Measurements from ENCODE around the gene SLC29A1. TPM values are rescaled to one million over a fixed set of nuclear protein-coding genes. Genes with fewer than 3 reads are reported as not detected.

Gene SLC29A1
- total RNA-seq, 2 experiments from 2014 or later, result 32.7 to 33.4 TPM

GRCh38 chr6:44277763-44278162 is 54.4 kb downstream of the SLC29A1 start:
- H3K36me3 Mint-ChIP-seq (ENCODE audit: low read depth), result no peaks in the 10 kb centered on the region
- H3K27me3 Mint-ChIP-seq (ENCODE audit: low read depth), result peaks cover 49% of the 10 kb centered on the region
- no peak overlapping the region for H3K4me3 Mint-ChIP-seq
- no peaks in the 10 kb centered on the region for H3K9me3 Mint-ChIP-seq
- no peak for DNase-seq
- CTCF ChIA-PET, result interaction anchor here (3.3 kb wide), 1 partner anchor 10 kb away, joined by 20 read pairs; no protein-coding TSS in a partner anchor
- intact Hi-C loops (cut with micrococcal nuclease), result no loop called here
- no peak overlapping the region for H3K27ac Mint-ChIP-seq
- H3K4me1 Mint-ChIP-seq (ENCODE audit: low read depth), result no peaks in the 10 kb centered on the region

GRCh38 chr6:44278315-44278714 is 54.9 kb downstream of the SLC29A1 start:
- H3K4me1 Mint-ChIP-seq (ENCODE audit: low read depth), result no peaks in the 10 kb centered on the region
- H3K27ac Mint-ChIP-seq, result no peak overlapping the region
- no peaks in the 10 kb centered on the region for H3K36me3 Mint-ChIP-seq (ENCODE audit: low read depth)
- intact Hi-C loops (cut with micrococcal nuclease), result no loop called here
- H3K4me3 Mint-ChIP-seq, result no peak overlapping the region
- peaks cover 44% of the 10 kb centered on the region for H3K27me3 Mint-ChIP-seq (ENCODE audit: low read depth)
- no peaks in the 10 kb centered on the region for H3K9me3 Mint-ChIP-seq
- CTCF ChIA-PET, result interaction anchor here (3.3 kb wide), 1 partner anchor 10 kb away, joined by 20 read pairs; no protein-coding TSS in a partner anchor
- DNase-seq, result no peak

- H3K9me3 Mint-ChIP-seq, result no peaks in the 10 kb centered on the region
- DNase-seq, result no peak
- H3K36me3 Mint-ChIP-seq (ENCODE audit: low read depth), result no peaks in the 10 kb centered on the region
- H3K27me3 Mint-ChIP-seq (ENCODE audit: low read depth), result peaks cover 46% of the 10 kb centered on the region
- no peak overlapping the region for H3K4me3 Mint-ChIP-seq
- intact Hi-C loops (cut with micrococcal nuclease), result no loop called here
- CTCF ChIA-PET, result interaction anchor here (3.3 kb wide), 1 partner anchor 11 kb away, joined by 20 read pairs; no protein-coding TSS in a partner anchor
- H3K4me1 Mint-ChIP-seq (ENCODE audit: low read depth), result no peaks in the 10 kb centered on the region
- H3K27ac Mint-ChIP-seq, result no peak overlapping the region
Measured at GRCh38 chr6:44278774-44279697, 55.6 kb downstream of the SLC29A1 start.

Other genes with a start within 250 kb of the SLC29A1 start
- 10 to 100 TPM; 40.9 to 41.0 TPM for gene MRPL14, start 96.1 kb upstream of the SLC29A1 start, total RNA-seq
- 1 to 10 TPM; 7.8 to 8.3 TPM for gene TMEM63B, start 96.0 kb upstream of the SLC29A1 start, total RNA-seq
- gene CAPN11, start 64.8 kb upstream of the SLC29A1 start, total RNA-seq, result not detected
- gene MYMX, start 6.7 kb upstream of the SLC29A1 start, total RNA-seq, result not detected
- gene HSP90AB1, start 23.5 kb downstream of the SLC29A1 start, total RNA-seq, result 1,000 to 10,000 TPM; 1,951 to 2,044 TPM
- 1 to 10 TPM; 7.2 to 7.3 TPM for gene SLC35B2, start 33.9 kb downstream of the SLC29A1 start, total RNA-seq
- 1 to 10 TPM; 9.1 to 9.6 TPM for gene NFKBIE, start 42.0 kb downstream of the SLC29A1 start, total RNA-seq
- gene TMEM151B, start 46.9 kb downstream of the SLC29A1 start, total RNA-seq, result not detected
- gene AARS2, start 89.8 kb downstream of the SLC29A1 start, total RNA-seq, result 10 to 100 TPM; 11.6 to 12.9 TPM
- not detected for gene SPATS1, start 119.1 kb downstream of the SLC29A1 start, total RNA-seq
- 10 to 100 TPM; 17.9 to 18.8 TPM for gene CDC5L, start 164.1 kb downstream of the SLC29A1 start, total RNA-seq

All from activated naive CD4-positive, alpha-beta T cell treated with anti-CD3 and anti-CD28 coated beads for 36 hours (primary cell).